GM12878 (cell line): Measurements from ENCODE around the gene CASQ1. TPM values are rescaled to one million over a fixed set of nuclear protein-coding genes. Genes with fewer than 3 reads are reported as not detected.

Experiments
- ATAC-seq: fragments of 200-7000 bp; cut with Tn5 transposase; 3 replicates; pipeline ENCODE4 v1.9.1; 2020; ENCODE audit warnings: mild to moderate bottlenecking, moderate library complexity
- BruUV-seq: library from RNA; stranded (reverse); fragments of 400-500 nt; replicated peaks from 2 replicates; lab custom pipeline; 2021; lab: Mats Ljungman, UMichigan
- CTCF ChIA-PET: fragments of 300-600 bp; sonication (Branson Sonifier 250); formaldehyde crosslinking; extraction: SDS; loops from one replicate; lab custom pipeline; 2021; ENCODE audit warnings: inconsistent platforms; lab: Yijun Ruan, JAX
- POLR2A ChIA-PET: fragments of 350-600 bp; formaldehyde crosslinking; extraction: SDS; loops from one replicate; lab custom pipeline; 2021; ENCODE audit warnings: inconsistent platforms; lab: Charles Lee
- RAD21 ChIA-PET: fragments of 300-600 bp; sonication (Branson Sonifier 250); formaldehyde crosslinking; loops from one replicate; lab custom pipeline; 2023; ENCODE audit warnings: antibody characterized with exemption; ENCODE audit not compliant: unreplicated experiment; lab: Charles Lee
- SMC1A ChIA-PET: fragments of 300-600 bp; sonication (Branson Sonifier 250); formaldehyde crosslinking; loops from one replicate; lab custom pipeline; 2023; ENCODE audit not compliant: unreplicated experiment, uncharacterized antibody; lab: Charles Lee
- DNase-seq: peaks from one replicate; pipeline ENCODE4 v3.0.0-alpha.2; 2011; ENCODE audit warnings: low read depth, low spot score
- FAIRE-seq: peaks from 3 replicates; lab custom pipeline; 2011; peaks lifted over from hg19 to GRCh38; lab: Jason Lieb, UNC
- H2AFZ ChIP-seq: 2 replicates; pipeline ENCODE4 v1.6.0; 2011; ENCODE audit warnings: low read depth, low read length, control low read depth; ENCODE audit not compliant: control insufficient read depth
- H3K27ac ChIP-seq: 2 replicates; pipeline ENCODE4 v1.5.1; 2011; ENCODE audit warnings: control low read depth; ENCODE audit not compliant: control insufficient read depth, insufficient read depth
- H3K27me3 ChIP-seq, 2 experiments: replicated peaks in 1 of 2; 2 replicates each; pipeline versions ENCODE4 v1.6.0 to v1.6.1; 2011; ENCODE audit warnings: low read length in 1 of 2; ENCODE audit not compliant: control insufficient read depth in 2 of 2, insufficient read depth in 2 of 2
- H3K36me3 ChIP-seq, 2 experiments: 2 replicates each; pipeline ENCODE4 v1.5.1; 2011; ENCODE audit warnings: low read length in 1 of 2; ENCODE audit not compliant: control insufficient read depth in 2 of 2, insufficient read depth in 2 of 2
- H3K4me1 ChIP-seq: 2 replicates; pipeline ENCODE4 v1.6.1; 2011; ENCODE audit warnings: mild to moderate bottlenecking, low read length, moderate library complexity, mixed read lengths; ENCODE audit not compliant: control insufficient read depth, insufficient read depth
- H3K4me2 ChIP-seq: 2 replicates; pipeline ENCODE4 v1.6.0; 2011; ENCODE audit warnings: control low read depth; ENCODE audit not compliant: control insufficient read depth, insufficient read depth
- H3K4me3 ChIP-seq: fragments of 200-600 bp; sonication (generic); 2 replicates; pipeline ENCODE4 v1.5.1; 2016
- H3K79me2 ChIP-seq: 2 replicates; pipeline ENCODE4 v1.6.0; 2011; ENCODE audit warnings: low read length; ENCODE audit not compliant: control insufficient read depth, insufficient read depth
- H3K9ac ChIP-seq: 2 replicates; pipeline ENCODE4 v1.8.0; 2011; ENCODE audit warnings: low read length, control low read depth, mixed read lengths; ENCODE audit not compliant: control insufficient read depth, insufficient read depth
- H3K9me3 ChIP-seq: replicated peaks from 3 replicates; pipeline ENCODE4 v1.5.1; 2011; ENCODE audit warnings: mild to moderate bottlenecking, low read length; ENCODE audit not compliant: control insufficient read depth, insufficient read depth
- H4K20me1 ChIP-seq: 2 replicates; pipeline ENCODE4 v1.6.0; 2011; ENCODE audit not compliant: control insufficient read depth, insufficient read depth
- CTCF ChIP-seq, 3 experiments: IDR thresholded peaks in 2 of 3; conservative IDR thresholded peaks in 1 of 3; 2 replicates each; pipeline ENCODE4 v1.5.1; 2011; ENCODE audit warnings: low read depth in 3 of 3, low read length in 3 of 3, mild to moderate bottlenecking in 3 of 3, control low read depth in 2 of 3, moderate library complexity in 2 of 3, inconsistent platforms in 1 of 3, mixed read lengths in 1 of 3; ENCODE audit not compliant: control insufficient read depth in 2 of 3, insufficient read depth in 1 of 3; ENCODE audit errors: extremely low read depth in 1 of 3
- FOXK2 ChIP-seq: fragments of 450-650 bp; IDR thresholded peaks from 2 replicates; pipeline ENCODE4 v1.6.1; 2017; ENCODE audit warnings: mild to moderate bottlenecking, moderate library complexity
- POLR2A ChIP-seq: IDR thresholded peaks from 2 replicates; pipeline ENCODE4 v1.6.1; 2011; ENCODE audit warnings: low read depth, mild to moderate bottlenecking, low read length
- RAD21 ChIP-seq: IDR thresholded peaks from 2 replicates; pipeline ENCODE4 v1.6.1; 2011; ENCODE audit warnings: mild to moderate bottlenecking, low read depth, low read length, moderate library complexity; ENCODE audit not compliant: insufficient read depth
- SMC3 ChIP-seq: IDR thresholded peaks from 2 replicates; pipeline ENCODE4 v1.6.1; 2011; ENCODE audit warnings: low read length, improper control_type of control experiment, borderline replicate concordance
- TARDBP ChIP-seq: IDR thresholded peaks from 2 replicates; pipeline ENCODE4 v1.6.1; 2016; ENCODE audit warnings: borderline replicate concordance
- USF2 ChIP-seq: IDR thresholded peaks from 2 replicates; pipeline ENCODE4 v1.6.1; 2011; ENCODE audit warnings: low read depth, low read length, improper control_type of control experiment, borderline replicate concordance
- WGBS: methylation state at CpG from one replicate; pipeline ENCODE4 v1.1.6; 2016; ENCODE audit warnings: low lambda C conversion rate; ENCODE audit not compliant: insufficient replicate concordance, insufficient coverage; ENCODE audit errors: missing lambda C conversion rate; 5-methylcytosine and 5-hydroxymethylcytosine counted together
- in situ Hi-C: fragments of 300-500 bp; cut with MboI; formaldehyde crosslinking; loops from 9 replicates; pipeline ENCODE4 v1.14.3; 2018; ENCODE audit warnings: mixed read lengths
- intact Hi-C: fragments of 100-400 bp; cut with micrococcal nuclease; formaldehyde crosslinking; loops from one replicate; pipeline ENCODE4 v1.14.2; 2022; ENCODE audit not compliant: unreplicated experiment
- polyA plus RNA-seq, 11 experiments: library from polyadenylated mRNA; depleted of rRNA in 4 of 11; unstranded in 6 of 11; stranded (reverse) in 5 of 11; fragments of >200 nt; fragmentation: Nextera tagmentation in 4 of 11; fragmentation: Illumina TruSeq in 1 of 11; extraction: Ambion mirVana in 4 of 11; extraction: Trizol in 1 of 11; gene quantifications; 1 replicate in 1 of 11; 2 replicates in 10 of 11; pipeline versions ENCODE4 v1.2.1 to v1.2.3, GENCODE V29; 2011 to 2016; ENCODE audit warnings: inconsistent platforms in 2 of 11, missing spikeins in 2 of 11, low read depth in 1 of 11
- total RNA-seq, 4 experiments: library from RNA; depleted of rRNA in 3 of 4; stranded (reverse); fragments of >200 nt in 3 of 4; fragmentation: Illumina TruSeq in 1 of 4; extraction: Trizol in 1 of 4; gene quantifications; 2 replicates each; pipeline versions ENCODE4 v1.2.1 to v1.2.3, GENCODE V29; 2013 to 2021

The CASQ1 gene
- total and polyA plus RNA-seq, 10 of the 15 experiments (the other 5 are each of a cell fraction or from before 2014, with no cell fraction given): 0.10 to 0.77 (median 0.34) TPM

GRCh38 chr1:160217481-160218051 lies 27.2 kb downstream of the CASQ1 start:
- H3K27ac ChIP-seq: no peak overlapping the region
- FAIRE-seq: no peak

GRCh38 chr1:160219062-160219929 lies 28.9 kb downstream of the CASQ1 start:
- Histone ChIP-seq H3K27me3 (no peaks in the 10 kb centered on the region), H3K4me3 (no peak overlapping the region), H3K79me2 (no peaks in the 10 kb centered on the region), H3K4me2 (no peak overlapping the region)
- ChIA-PET CTCF (interaction anchor here (0.6 to 6.7 kb wide), 22 partner anchors 9 to 285 kb away, joined by 3 to 82 read pairs (median 8); partner anchors contain the start of genes CASQ1, IGSF8 and PEA15), POLR2A (interaction anchor here (0.8 to 1.3 kb wide), 4 partner anchors 10 to 43 kb away, joined by 3 to 5 read pairs (median 3); partner anchors contain the start of gene DCAF8), SMC1A (interaction anchor here (0.9 to 4.9 kb wide), 19 partner anchors 8 to 119 kb away, joined by 3 to 51 read pairs (median 6); partner anchors contain the start of genes CASQ1 and PEX19)
- 96% methylated on average over 4 of the region's 4 CpGs for WGBS
- in situ Hi-C loops: no loop called here
- no peak for TF ChIP-seq TARDBP
- TF ChIP-seq CTCF (IDR thresholded peaks at IDR 0.05 in 2 of 3, conservative IDR thresholded peaks at IDR 0.05 in 1 of 3; ENCODE audit: control insufficient read depth in 2 of 3, extremely low read depth in 1 of 3, insufficient read depth in 1 of 3, low read depth in 3 of 3, low read length in 3 of 3): peak; percentile 21 to 34 (median 34); a peak in 3 of 6 replicates
- TF ChIP-seq USF2: no peak
- peak; percentile 46; the same call in 1 of the 2 replicates for TF ChIP-seq SMC3
- peak; percentile 43 for TF ChIP-seq RAD21
- TF ChIP-seq, all 136 proteins: peak for 3
- BruUV-seq: no TSS peak
- no peak overlapping the region for H2AFZ ChIP-seq
- H3K4me1 ChIP-seq: no peaks in the 10 kb centered on the region
- intact Hi-C loops: loop anchor here (1.0 kb wide), 1 partner anchor 26 kb away; no protein-coding TSS in a partner anchor
- RAD21 ChIA-PET: interaction anchor here (0.8 to 4.0 kb wide), 13 partner anchors 9 to 118 kb away, joined by 3 to 35 read pairs (median 6); partner anchors contain the start of genes CASQ1, DCAF8 and PEX19
- H4K20me1 ChIP-seq: no peaks in the 10 kb centered on the region
- no peak for DNase-seq
- H3K36me3 ChIP-seq: peaks cover 21 to 23% of the 10 kb centered on the region in 2 experiments
- FAIRE-seq: no peak
- H3K9ac ChIP-seq: no peak overlapping the region
- no peak overlapping the region for H3K27ac ChIP-seq
- peak; percentile 44 for ATAC-seq
- H3K9me3 ChIP-seq: no peaks in the 10 kb centered on the region

More at GRCh38 chr1:160217481-160218051, 27.2 kb downstream of the CASQ1 start:
- ATAC-seq (no peak), DNase-seq (no peak)
- ChIA-PET CTCF (interaction anchor here (1.3 to 6.7 kb wide), 4 partner anchors 14 to 35 kb away, joined by 9 to 82 read pairs (median 10); partner anchors contain the start of gene CASQ1), POLR2A (interaction anchor here (0.8 to 1.3 kb wide), 2 partner anchors 12 to 16 kb away, joined by 3 to 4 read pairs; no protein-coding TSS in a partner anchor), SMC1A (interaction anchor here (3.0 to 4.9 kb wide), 3 partner anchors 10 to 26 kb away, joined by 20 to 51 read pairs (median 32); partner anchors contain the start of gene CASQ1), RAD21 (interaction anchor here (3.2 to 3.9 kb wide), 2 partner anchors 34 to 116 kb away, joined by 10 to 20 read pairs; no protein-coding TSS in a partner anchor)
- no peaks in the 10 kb centered on the region for H4K20me1 ChIP-seq
- no peaks in the 10 kb centered on the region for H3K4me1 ChIP-seq
- no peaks in the 10 kb centered on the region for H3K79me2 ChIP-seq
- no peaks in the 10 kb centered on the region for H3K9me3 ChIP-seq
- no peak for TF ChIP-seq FOXK2
- TF ChIP-seq POLR2A: peak; percentile 37; the same call in 1 of the 2 replicates
- BruUV-seq: no TSS peak
- no peak overlapping the region for H3K9ac ChIP-seq
- no peak overlapping the region for H3K4me2 ChIP-seq
- 93% methylated on average over 10 of the region's 10 CpGs for WGBS
- peaks cover 21 to 27% of the 10 kb centered on the region in 2 experiments for H3K36me3 ChIP-seq
- intact Hi-C loops (no loop called here), in situ Hi-C loops (no loop called here)
- no peaks in the 10 kb centered on the region for H3K27me3 ChIP-seq
- no peak overlapping the region for H2AFZ ChIP-seq
- no peak overlapping the region for H3K4me3 ChIP-seq
